ENCODE data around the gene RGS17.
"Not testable (repeated sequence)": the region's sequence is repeated elsewhere in the genome, so short reads cannot be mapped to it uniquely, and the experiment has no call there.

The RGS17 gene, protein sequence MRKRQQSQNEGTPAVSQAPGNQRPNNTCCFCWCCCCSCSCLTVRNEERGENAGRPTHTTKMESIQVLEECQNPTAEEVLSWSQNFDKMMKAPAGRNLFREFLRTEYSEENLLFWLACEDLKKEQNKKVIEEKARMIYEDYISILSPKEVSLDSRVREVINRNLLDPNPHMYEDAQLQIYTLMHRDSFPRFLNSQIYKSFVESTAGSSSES

DNA sequence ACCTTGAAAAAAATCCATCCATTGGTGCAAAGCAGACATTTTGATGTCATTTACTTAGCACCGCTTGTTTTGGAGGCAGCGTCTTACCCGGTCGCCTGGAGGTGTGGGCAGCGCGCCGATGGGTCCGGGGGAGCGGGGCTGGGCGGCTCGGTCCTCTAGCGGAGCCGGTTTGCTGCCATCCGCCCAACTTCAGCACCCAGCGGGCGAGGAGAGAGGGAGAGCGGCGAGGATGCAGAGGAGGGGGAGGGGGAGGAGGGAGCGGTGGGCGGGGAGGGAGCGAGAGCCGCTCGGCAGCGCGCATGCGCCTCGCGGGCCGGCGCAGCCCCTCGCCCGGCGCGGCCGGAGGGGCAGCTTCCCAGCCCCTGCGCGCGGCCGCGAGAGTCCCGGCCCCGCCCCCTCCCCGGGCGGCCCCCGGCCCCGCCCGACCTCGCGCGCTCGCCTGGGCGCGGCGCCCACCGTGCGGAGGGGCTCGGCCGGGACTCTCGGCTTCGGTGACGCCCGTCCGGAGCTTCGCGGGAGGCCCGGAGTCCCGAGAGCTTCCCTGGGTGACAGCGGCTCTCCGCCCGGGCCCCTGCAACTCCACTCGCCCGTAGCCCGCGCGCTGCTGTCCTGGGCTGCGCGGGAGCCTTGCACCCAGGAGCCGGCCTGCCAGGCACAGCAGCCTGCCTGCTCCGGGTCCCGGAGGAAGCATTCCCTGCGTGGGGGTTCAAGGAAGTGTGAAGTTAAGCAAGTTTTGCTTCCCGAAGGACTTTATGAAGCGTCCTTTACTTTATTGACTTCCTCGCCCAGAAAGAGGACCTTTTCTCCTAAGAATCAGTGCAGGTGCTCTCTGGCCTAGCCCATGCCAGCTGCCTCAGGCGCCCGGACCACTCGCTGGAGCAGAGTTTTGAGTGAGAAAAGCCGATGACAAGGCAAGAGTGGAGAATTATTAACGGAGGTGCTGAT is at the start of gene RGS17:
TSS of gene RGS17 (minus strand) at position 246 of the 945 bp plus-strand sequence. CDS start 87,264 bp downstream, outside the sequence.
- DNase-seq (ENCODE audit: low read depth in 2 of 2), result peak in 1 of 2 donors; percentile 10

DNA sequence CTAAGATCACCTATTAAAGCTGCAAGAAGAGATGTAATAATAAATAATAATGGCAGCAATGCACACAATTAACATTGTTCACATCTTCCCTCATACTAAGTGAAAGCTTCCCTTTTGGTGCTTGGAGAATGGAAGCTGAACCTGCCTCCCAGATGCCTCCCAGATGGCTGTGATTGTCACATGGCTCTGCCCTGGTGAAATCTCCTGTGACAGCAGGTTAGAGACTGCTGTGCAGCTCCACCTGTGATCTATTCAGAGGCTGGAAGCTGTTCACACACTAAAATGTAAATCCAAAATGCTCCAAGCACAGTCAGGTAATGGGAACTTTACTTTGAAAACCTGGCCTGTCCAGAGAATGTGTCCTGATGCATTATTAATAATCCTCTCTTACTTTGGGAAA is 41.7 kb upstream of the RGS17 start:
- DNase-seq (ENCODE audit: low read depth in 2 of 2), result no peak

DNA sequence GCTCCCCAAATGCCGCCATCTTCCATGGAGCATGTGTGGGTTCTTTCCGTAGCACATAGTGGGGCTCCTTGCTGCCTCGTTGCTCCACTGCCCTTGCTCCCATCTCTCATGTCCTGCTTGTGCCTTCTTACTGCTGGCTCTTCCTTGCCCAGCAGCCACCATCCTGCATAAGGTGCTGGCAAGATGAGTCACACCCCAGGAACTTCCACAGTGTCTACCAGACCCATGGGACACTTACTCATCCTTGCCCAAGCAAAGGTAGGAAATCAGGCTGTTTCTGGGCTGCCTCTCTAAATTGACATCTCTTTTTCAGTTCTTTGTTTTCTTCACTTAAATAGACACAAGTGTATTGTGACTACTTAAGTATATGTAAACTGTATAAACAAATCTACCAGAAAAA is 39.4 kb upstream of the RGS17 start:
- no peak for DNase-seq (ENCODE audit: low read depth in 2 of 2)

DNA sequence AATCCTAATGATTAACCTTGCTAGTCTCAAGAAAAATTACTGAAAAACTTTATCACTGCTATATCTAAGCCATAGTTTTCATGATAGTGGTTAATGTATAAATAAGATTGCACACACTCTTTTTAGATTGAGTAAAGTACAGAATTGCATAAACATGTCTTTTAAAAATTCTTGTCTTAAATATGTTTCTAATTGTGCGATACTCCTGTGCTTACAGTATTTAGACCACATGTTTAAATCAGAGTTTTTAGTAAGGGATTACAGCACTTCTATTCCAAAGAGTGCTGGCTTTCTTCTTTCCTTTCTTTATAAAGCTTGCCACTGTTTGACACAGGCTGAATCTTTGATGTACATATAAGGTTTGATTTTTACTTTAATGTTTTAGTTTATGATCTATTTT is 36.8 kb upstream of the RGS17 start:
- no peak for DNase-seq (ENCODE audit: low read depth in 2 of 2)

DNA sequence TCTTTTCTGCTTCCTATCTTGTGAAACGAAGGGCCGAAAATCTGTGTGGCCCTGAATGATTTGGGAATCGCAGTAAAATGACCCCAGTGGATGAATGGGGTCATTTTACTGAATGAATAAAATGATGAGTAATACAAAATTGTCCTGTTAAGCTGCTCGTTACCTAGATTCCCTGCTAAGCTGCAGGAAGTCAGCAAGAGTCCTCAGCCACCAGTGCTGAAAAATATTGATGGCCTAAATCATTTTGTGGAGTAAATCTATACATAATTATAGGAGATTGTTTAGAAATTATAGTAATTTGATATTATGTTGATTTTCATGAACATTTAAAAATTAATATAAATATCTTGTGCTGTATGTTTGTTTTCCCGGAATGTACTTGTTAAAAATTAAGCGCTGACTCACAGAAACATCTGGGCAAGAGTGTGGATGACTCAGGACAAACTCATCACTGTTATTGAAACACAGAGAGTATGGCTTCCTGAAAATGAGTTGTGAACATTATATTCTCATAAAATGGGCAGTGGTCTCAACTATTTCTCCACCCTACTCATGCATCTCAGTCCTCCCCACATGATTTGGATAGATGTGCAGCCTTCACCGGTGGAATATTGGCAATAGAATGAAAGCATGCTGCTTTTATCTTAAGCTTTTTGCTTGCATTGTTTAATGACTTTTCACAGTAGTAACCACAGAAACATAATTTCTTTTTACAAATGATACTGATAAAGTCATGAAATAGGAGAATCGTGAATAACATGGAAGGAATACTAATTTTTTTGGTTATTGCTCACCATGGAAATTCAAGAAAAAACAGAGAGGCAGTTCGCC is 36.2 kb upstream of the RGS17 start:
- DNase-seq (ENCODE audit: low read depth in 2 of 2), result no peak

DNA sequence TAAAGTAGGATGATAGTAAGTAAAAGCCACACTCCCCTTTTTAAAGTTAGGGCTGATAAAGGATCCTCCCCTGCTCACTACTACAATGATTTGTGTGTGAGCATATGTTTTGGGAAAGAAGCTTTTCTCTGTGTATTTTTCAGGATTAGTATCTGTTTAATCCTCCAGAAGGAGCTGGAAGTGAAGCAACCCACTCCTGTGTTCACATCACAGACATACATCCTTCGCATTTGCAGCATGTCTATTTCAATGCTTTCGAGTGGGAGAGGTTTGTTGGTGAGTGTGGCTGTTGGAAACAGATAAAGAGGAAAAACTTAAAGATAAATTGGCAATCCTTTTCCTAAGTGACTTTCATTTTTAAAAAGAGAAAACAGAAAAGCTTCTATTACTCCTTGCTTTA is 31.6 kb upstream of the RGS17 start:
- DNase-seq (ENCODE audit: low read depth in 2 of 2), result no peak

DNA sequence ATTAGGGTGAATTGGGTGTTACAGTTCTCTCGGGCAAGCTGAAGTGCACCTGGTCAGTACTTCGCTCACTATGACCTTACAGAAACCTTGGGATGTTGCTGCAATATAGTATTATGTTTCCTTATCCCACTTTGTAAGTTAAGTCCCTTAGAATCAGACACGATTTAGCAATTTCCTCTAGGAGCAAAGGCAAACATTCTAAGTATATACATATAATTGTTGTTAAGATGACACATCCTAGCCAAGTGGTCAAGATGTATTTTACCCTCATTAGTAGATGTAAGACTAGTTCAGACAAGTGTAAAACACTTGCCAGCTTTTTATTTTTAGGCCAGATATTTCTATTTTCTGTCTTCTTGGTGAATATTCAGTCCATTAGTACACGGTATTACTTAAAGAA is 31.1 kb upstream of the RGS17 start:
- no peak for DNase-seq (ENCODE audit: low read depth in 2 of 2)

DNA sequence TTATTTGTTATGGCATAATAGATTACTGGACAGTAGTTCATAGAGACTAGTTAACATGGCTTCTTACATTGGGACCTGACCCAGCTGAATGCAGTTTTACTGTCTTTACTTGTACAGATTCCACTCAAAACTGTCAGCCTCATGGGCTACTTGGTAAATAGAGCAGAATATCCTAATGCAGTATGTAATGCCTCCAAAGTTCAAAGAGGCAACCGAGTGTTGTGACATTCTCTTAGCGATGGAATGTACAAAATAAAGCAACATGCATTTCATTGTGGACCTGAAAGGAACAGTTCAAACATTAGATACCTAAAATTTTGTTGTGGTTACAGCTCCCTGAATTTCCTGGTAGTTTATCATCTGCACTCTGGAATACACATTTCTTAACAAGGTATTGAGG is 29.1 kb upstream of the RGS17 start:
- DNase-seq (ENCODE audit: low read depth in 2 of 2), result no peak

DNA sequence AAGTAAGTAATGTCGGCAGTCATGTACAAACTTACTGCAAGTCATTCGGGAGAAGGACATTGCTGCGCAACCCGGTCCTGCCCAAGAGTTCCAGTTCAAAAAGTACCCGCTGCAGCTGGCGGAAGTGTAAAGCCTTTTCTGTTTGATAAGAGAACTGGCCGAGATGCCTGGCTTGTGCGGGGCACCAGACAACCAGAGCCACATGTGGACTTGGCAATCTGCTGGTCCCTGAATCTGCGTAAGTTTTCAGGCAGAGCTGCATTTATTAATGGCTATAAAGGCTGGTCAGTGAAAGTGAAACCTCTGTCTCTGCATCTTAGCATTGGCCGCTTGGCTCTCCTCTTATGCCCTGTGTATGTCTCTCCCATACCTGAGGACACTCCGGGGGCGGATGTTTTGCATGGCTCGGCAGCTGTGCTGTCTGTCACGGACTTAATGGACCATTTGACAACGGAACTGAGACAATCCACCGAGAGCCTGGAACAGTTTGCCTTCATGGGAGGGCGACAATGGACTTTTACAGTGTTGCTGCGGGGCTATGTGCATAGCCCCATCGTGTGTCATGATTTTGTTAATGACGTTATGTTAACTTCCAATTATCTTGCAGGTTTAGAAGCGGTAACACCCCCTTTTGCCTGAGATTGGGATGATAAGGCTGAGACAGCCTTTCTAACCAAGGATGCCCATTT is 19.8 kb upstream of the RGS17 start:
- no peak for DNase-seq (ENCODE audit: low read depth in 2 of 2)

DNA sequence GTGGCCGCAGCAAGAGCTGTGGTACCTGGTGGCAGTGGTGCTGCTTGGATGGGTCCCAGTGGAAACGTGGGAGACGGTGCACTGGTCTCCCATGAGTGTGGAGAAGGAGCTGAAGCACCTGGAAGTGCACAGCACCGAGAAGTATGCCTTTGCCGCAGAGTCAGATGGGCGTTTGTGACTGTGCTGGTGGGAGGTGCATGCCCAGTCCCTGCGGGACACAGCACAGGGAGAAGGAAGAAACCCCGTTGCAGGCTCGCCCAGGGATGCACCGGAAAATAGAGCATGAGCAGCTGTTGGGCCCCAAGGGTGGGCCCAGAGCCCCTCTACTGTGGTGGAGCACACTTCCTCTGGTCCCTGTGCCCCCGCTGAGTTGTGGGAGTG is 19.3 kb upstream of the RGS17 start:
- DNase-seq (ENCODE audit: low read depth in 2 of 2), result no peak

DNA sequence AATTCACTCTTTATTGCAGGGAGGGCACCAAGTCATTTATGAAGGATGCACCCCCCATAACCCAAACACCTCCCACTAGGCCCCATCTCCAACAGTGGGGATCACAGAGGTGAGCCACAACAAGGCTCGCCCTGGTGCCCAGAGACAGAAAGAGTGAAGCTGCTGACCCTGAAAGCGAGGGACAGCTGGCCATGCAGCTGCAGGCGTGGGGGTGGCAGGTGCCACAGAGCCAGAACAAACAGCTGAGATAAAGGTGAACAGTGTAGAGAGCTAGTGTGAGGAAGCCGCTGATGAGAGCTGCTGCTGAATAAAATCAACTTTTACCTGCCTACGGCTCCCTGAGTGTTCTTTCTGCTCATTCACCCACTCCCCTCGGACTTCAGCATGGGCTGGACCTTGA is 18.8 kb upstream of the RGS17 start:
- DNase-seq (ENCODE audit: low read depth in 2 of 2), result no peak

DNA sequence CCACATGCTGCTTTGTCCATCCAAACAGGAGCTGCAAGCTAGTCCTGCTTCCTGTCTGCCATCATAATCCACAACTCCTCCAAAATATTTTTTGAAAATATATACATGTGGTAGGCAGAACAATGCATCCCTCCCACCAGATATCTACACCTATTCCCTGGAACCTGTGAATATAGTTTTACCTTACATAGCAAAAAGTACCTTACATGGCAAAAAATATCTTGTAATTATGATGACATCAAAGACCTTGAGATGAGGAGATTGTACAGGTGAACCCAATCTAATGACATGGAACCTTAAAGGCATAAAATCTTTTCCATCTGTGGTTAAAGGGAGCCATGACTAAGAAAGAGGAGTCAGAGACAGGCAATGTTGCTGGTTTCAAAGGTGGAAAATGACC is 15.3 kb upstream of the RGS17 start:
- DNase-seq (ENCODE audit: low read depth in 2 of 2), result no peak

DNA sequence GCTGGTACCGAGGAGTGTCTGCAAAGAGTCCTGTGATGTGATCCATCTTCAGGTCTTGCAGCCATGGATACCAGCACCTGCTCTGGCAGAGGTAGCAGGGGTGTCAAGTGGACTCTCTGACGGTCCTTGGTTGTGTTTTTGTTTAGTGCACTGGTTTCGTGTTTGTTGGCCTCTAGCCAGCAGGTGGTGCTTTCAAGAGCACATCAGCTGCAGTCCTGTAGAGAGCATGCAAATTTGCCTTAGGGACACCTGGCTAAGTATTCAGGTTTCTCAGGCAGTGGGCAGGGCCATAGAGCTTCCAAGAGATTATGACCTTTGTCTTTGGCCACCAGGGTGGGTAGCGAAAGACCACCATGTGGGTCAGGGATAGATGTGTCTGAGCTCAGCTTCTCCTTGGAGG is 14.5 kb upstream of the RGS17 start:
- no peak for DNase-seq (ENCODE audit: low read depth in 2 of 2)

DNA sequence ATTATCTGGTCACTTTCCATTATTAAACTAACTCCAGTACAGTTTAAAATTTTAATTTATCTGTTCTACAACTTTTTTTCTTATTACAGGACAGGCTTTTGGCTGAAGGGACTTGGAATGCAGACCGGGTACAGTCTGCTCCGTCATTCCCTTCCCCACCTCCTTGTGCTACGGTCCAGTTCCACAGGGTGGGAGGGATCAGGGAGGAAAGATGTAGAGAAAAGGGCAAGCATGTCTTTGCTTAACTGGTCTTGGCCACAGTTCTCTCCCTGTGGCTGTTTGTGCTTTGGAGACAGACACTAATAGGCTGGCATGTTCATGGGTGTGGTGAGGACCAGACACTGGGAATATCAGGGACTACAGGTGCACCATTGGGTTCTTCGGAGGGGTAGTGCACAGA is 12.1 kb upstream of the RGS17 start:
- no peak for DNase-seq (ENCODE audit: low read depth in 2 of 2)

DNA sequence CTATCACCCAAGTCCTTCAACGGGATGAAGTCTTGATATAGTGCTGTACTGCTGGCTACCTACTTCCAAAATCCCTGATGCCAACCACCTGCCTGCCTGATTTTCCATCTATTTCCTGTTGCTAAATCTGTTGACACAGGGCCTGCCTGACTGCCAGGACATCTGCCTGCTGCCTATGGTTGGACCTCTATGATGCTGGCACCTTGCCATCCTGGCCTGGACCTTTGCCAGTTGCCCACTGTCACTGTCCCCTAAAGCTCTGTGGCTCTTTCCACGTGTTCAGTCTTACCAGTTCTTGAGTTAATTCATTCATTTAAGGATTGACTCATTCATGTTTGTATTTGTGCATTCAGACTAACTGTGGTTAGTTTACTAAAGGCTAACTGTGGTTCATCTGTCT is 9.2 kb upstream of the RGS17 start:
- DNase-seq (ENCODE audit: low read depth in 2 of 2), result no peak

DNA sequence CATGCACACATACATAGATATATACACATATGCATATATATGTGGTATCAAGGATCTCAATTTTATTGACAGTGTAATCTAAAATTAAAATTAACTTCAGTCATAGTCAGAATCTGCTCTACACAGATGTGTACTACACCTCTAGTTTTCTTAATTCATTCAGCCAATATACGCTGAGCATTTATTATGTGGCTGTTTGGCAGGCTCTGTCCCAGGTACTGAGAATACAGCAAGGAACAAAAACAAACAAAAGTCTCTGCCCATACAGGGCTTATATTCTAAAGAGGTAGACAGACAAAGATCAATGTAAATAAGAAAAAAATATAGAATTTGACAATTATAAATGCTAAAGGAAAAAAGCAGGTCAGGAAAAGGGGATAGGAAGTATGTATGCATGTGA is 7.8 kb upstream of the RGS17 start:
- DNase-seq (ENCODE audit: low read depth in 2 of 2), result no peak

DNA sequence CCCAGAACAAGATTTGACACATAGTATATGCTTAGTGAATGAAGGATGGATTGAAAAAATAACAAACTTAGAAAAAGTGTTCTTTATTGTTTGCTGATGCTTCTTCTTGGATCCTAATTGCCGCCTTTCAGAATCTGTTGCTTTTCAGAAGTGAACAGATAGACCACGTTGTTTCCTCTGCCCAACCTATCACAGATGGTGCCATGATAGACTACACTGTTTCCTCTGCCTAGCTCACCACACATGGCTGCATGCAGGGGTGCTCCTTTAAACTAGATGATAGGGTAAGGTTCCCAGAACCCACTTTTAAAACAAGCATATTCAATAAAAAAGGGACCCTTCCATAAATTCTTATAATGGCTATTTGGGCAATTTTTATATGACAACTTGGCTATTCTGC is 4.6 kb upstream of the RGS17 start:
- no peak for DNase-seq (ENCODE audit: low read depth in 2 of 2)

DNA sequence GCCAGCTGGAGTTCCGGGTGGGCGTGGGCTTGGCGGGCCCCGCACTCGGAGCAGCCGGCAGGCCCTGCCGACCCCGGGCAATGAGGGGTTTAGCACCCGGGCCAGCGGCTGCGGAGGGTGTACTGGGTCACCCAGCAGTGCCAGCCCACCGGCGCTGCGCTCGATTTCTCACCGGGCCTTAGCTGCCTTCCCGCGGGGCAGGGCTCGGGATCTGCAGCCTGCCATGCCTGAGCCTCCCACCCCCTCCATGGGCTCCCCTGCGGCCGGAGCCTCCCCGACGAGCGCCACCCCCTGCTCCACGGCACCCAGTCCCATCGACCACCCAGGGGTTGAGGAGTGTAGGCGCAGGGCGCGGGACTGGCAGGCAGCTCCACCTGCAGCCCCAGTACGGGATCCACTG is 2.6 kb upstream of the RGS17 start:
- DNase-seq (ENCODE audit: low read depth in 2 of 2), result not testable (repeated sequence)

DNA sequence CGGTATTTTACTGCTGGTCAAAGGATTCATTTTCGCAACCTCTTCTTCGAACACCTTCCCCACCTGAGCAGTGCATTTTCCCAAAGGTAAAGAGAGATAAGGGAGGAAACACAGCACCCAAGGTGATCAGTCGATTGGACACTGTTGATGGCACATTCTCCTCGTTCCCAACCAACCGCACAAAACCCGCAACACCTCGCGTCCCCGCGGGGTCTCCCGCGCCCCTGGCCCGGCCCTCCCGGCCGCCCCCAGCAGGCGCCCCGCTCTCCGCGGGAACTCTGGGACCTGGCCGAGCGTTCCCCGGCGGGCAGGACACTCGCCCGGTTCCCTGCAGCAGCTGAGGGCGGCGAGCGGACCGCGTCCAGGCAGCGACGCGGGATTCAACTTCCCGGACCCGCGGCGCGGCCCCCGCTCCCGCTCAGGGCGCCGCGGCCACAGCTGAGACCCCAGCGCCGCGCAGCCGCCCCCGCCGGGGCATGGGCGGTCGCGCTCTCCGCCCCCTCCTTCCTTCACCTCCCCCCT is 506 bp downstream of the RGS17 start:
- DNase-seq (ENCODE audit: low read depth in 2 of 2), result no peak

DNA sequence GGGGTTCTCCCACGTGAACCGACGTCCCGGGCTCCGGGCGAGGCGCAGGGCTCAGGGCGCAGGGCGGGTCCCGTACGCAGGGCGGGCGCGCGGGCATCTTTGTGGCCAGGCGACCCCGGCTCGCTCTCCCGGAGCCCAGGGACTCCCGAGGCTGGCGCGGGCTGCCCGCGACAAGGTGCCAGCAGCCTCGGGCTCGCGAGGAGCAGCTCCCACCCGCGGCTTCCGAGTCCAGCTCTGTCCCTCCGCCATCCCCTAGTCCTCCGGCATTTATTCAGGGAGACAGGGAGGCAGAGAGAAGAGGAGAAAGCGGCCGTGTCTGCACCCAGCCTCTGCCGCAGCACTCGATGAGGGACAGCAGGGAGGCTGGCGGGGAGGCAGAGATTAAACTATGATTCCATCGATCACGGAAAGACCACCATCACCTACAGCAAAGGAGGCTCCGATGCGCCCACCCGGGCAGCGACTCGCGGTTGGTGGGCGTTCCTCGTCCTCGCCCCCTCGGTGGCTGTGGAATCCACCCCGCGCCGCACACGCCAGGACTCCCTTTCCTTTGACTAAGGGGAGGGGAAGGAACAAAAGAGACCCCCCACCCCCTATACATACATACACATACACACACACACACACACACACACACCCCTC is 1.1 kb downstream of the RGS17 start:
- no peak for DNase-seq (ENCODE audit: low read depth in 2 of 2)

DNA sequence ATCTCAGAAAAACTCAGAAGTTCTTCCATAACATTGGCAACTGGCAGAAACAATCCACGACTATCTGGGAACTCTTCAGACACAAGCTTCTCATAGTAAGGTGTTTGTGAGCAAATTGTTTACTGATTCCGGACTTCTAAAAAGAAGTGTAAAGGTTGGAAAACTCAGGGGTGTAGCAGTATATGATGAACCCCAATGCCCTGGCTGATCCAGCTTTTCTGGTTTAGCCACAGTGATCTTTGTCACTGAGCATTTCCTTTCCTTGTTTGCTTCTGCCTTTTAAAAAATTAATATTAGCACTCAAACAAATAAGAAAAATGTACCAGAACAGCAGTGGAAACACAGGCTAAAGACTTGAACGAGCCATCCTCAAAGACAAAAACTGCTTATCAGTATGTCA is 4.9 kb downstream of the RGS17 start:
- no peak for DNase-seq (ENCODE audit: low read depth in 2 of 2)

Measured in stimulated activated CD8-positive, alpha-beta memory T cell treated with anti-CD3 and anti-CD28 coated beads, Interleukin-2, amount 100 ng/mL, for 48 hours (primary cell).